ENCODE data around the gene CC2D2B.
"Not testable (repeated sequence)": the region's sequence is repeated elsewhere in the genome, so short reads cannot be mapped to it uniquely, and the experiment has no call there.

Gene CC2D2B

DNA sequence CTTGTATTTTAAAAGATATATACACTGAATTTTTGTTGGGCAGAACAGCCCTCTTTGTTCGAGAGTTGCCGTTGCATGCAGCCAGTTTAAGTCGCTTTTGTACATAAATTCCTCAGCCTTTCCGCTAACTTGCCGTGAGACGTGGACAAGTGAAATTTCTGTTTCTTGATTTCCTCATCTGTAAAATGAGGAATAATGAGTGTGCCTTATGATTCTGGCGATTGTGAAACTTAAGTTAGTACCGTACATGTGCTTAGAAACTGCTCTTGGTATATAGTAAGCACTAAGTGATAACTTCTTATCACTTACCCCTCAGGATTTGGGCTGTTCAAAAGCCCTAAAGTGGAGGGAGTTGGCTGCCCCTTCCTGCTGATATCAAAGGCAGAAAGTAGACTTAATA is 137.0 kb downstream of the CC2D2B start:
- DNase-seq (ENCODE audit: extremely low read depth, low read depth) = no peak
- TF ChIP-seq, protein P1, sequence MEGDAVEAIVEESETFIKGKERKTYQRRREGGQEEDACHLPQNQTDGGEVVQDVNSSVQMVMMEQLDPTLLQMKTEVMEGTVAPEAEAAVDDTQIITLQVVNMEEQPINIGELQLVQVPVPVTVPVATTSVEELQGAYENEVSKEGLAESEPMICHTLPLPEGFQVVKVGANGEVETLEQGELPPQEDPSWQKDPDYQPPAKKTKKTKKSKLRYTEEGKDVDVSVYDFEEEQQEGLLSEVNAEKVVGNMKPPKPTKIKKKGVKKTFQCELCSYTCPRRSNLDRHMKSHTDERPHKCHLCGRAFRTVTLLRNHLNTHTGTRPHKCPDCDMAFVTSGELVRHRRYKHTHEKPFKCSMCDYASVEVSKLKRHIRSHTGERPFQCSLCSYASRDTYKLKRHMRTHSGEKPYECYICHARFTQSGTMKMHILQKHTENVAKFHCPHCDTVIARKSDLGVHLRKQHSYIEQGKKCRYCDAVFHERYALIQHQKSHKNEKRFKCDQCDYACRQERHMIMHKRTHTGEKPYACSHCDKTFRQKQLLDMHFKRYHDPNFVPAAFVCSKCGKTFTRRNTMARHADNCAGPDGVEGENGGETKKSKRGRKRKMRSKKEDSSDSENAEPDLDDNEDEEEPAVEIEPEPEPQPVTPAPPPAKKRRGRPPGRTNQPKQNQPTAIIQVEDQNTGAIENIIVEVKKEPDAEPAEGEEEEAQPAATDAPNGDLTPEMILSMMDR (IDR thresholded peaks at IDR 0.05; ENCODE audit: low read depth, low read length) = no peak

DNA sequence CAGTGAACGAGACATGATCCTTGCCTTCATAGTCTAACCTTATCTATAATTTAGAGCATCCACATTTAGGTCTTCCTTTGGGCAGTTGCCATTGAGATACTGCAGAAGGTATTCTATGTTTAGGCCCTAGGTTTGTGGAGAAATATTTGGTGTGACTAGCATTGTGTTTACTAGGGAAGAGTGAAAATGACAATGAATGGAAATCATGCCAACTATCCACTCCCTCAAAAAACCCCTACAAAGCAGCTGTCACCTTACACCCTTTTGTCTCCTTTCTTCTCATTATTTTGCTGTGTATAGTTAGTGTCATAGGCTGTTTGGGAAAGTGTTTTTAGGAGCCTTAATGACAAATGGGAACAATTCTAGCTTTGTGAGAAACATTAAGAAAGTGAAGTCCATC is 138.8 kb downstream of the CC2D2B start:
- no peak for DNase-seq (ENCODE audit: extremely low read depth, low read depth)
- TF ChIP-seq, protein P1 (IDR thresholded peaks at IDR 0.05; ENCODE audit: low read depth, low read length) = no peak

DNA sequence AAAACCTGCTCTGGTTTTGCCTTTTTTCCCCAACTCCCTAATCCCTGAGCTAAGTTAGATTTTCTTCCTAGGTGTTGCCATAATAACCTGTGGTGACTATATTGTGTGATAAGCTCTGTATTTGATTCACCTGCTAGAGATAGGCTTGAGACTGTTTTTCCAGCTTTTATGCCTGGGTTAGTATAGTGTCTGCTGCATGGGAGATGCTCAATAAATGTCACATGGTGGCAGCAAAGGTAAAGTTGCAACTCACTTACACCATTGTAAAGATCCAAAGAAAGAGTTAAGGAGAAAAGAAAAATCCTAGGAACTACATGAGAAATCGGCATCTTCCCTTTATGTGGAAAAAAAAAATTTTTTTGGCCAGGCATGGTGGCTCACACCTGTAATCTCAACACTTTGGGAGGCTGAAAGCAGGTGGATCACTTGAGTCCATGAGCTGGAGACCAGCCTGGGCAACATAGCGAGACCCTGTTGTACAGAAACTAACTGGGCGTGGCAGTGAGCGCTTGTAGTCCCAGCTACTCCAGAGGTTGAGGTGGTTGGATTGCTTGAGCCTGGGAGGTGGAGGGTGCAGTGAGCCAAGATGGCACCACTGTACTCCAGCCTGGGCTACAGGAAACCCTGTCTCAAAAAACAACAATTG is 139.4 kb downstream of the CC2D2B start:
- no peak for DNase-seq (ENCODE audit: extremely low read depth, low read depth)
- TF ChIP-seq, protein P1 (IDR thresholded peaks at IDR 0.05; ENCODE audit: low read depth, low read length) = no peak

DNA sequence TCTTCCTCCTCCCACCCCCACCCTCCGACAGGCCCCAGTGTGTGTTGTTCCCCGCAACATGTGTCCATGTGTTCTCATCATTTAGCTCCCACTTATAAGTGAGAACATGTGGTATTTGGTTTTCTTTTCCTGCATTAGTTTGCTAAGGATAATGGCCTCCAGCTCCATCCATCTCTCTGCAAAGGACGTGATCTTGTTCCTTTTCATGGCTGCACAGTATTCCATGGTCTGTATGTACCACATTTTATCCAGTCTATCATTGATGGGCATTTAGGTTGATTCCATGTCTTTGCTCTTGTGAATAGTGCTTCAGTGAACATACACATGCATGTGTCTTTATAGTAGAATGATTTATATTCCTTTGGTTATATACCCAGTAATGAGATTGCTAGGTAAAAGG is 140.2 kb downstream of the CC2D2B start:
- not testable (repeated sequence) for DNase-seq (ENCODE audit: extremely low read depth, low read depth)

DNA sequence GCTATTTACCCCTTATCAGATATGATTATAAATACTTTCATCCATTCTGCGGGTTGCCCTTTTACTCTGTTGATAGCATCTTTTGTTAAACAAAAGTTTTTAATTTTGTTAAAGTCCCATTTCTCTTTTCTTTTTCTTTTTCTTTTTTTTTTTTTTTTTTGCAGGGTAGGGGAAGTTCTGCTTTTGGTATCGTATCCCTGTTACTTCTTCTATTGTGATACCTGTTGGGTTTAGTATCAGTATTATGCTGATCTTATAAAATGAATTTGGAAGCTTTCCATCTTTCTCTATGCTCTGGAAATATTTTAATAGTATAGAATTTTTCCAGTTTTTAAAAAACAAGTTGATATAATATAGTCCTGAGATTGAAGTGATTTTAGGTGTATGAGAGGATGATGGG is 141.6 kb downstream of the CC2D2B start:
- TF ChIP-seq, protein P1 (IDR thresholded peaks at IDR 0.05; ENCODE audit: low read depth, low read length) = no peak
- no peak for DNase-seq (ENCODE audit: extremely low read depth, low read depth)

DNA sequence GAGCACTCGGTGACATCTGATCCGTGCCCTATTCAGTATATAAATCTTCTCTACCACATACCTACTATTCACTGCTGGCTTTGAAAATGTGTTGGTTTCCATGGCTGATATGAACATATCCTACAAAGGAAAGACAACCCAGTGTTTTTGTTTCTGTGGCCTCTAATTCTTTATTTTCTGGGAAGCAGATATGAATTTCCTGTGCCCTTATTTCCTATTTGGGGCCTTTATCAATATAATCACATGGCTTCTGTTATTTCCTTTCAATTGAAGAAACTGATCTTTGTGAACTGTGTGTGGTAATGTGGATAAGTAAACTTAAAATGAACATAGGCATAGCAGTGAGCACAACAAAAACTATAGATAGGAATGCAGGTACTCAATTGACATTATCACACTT is 146.2 kb downstream of the CC2D2B start:
- TF ChIP-seq, protein P1 (IDR thresholded peaks at IDR 0.05; ENCODE audit: low read depth, low read length) = no peak
- no peak for DNase-seq (ENCODE audit: extremely low read depth, low read depth)

DNA sequence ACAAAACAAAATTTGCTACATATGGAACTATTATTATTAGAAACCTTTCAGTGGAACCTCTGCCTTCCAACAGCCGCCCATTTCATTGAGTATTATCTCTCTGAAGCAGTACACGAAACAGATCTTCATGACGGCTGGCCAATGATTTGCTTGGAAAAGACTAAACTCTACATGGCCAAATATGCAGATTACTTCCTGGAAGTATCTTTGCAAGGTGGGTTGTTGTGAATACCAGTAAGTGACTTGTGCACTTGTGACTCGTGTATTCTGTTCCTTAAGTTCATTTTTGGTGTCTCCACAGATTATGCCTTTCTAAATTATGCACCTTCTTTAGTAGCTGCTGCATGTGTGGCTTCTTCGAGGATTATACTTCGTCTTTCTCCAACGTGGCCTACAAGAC is 149.0 kb downstream of the CC2D2B start:
- TF ChIP-seq, protein P1 (IDR thresholded peaks at IDR 0.05; ENCODE audit: low read depth, low read length) = no peak
- DNase-seq (ENCODE audit: extremely low read depth, low read depth) = no peak

DNA sequence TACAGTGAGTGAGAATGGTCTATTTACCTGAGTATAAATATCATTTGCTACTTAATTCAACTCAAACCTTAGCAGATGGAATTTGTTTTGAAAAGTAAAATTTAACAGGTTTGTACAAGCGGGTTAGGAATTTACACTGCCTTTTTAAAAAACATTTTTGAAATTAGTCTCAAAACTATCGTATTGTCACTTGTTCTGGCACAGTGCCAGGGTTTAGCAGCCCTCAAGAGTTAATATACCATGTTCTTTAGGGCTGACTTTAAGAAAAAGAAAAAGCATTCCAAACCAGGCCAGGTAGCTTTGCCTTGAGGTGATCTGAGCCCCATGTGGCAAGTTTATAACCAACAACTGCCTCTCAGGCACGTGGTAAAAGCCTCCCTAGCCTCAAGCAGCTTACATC is 153.5 kb downstream of the CC2D2B start:
- TF ChIP-seq, protein P1 (IDR thresholded peaks at IDR 0.05; ENCODE audit: low read depth, low read length) = no peak
- no peak for DNase-seq (ENCODE audit: extremely low read depth, low read depth)

All from AG09319 (cell line).